Type B pancreatic cell (in vitro differentiated cells): Measurements from ENCODE around the gene IL31RA. TPM values are rescaled to one million over a fixed set of nuclear protein-coding genes. Genes with fewer than 3 reads are reported as not detected.

Source experiments
- DNase-seq: peaks from one replicate; pipeline ENCODE4 v3.0.0; 2021; ENCODE audit warnings: mixed read lengths; ENCODE audit not compliant: unreplicated experiment; ENCODE audit errors: extremely low spot score
- H3K27ac Mint-ChIP-seq: 2 replicates; pipeline ENCODE4 v1.8.0; 2021; ENCODE audit warnings: mild to moderate bottlenecking, mixed read lengths
- H3K27me3 Mint-ChIP-seq: 2 replicates; pipeline ENCODE4 v1.8.0; 2021; ENCODE audit warnings: mixed read lengths
- H3K36me3 Mint-ChIP-seq: 2 replicates; pipeline ENCODE4 v1.8.0; 2021; ENCODE audit warnings: mixed read lengths
- H3K4me1 Mint-ChIP-seq: one replicate; pipeline ENCODE4 v1.8.0; 2021; ENCODE audit warnings: mixed read lengths; ENCODE audit not compliant: unreplicated experiment
- H3K4me3 Mint-ChIP-seq: 2 replicates; pipeline ENCODE4 v1.8.0; 2021; ENCODE audit warnings: mild to moderate bottlenecking, mixed read lengths
- H3K9me3 Mint-ChIP-seq: 2 replicates; pipeline ENCODE4 v1.8.0; 2021; ENCODE audit warnings: mixed read lengths
- CTCF ChIP-seq: fragments of 200-600 bp; sonication (generic); conservative IDR thresholded peaks from 2 replicates; pipeline ENCODE4 v1.5.0; 2021; ENCODE audit warnings: antibody characterized with exemption, mild to moderate bottlenecking
- total RNA-seq: library from RNA; stranded (reverse); gene quantifications from 2 replicates; pipeline ENCODE4 v1.2.1, GENCODE V29; 2021; ENCODE audit warnings: low replicate concordance

The IL31RA gene
- total RNA-seq, 1 donor from 2014 or later, result not detected

GRCh38 chr5:55959208-55959607, 108.1 kb downstream of the IL31RA start:
- Mint-ChIP-seq H3K27ac (no peak overlapping the region), H3K27me3 (no peaks in the 10 kb centered on the region), H3K4me3 (no peak overlapping the region), H3K9me3 (no peaks in the 10 kb centered on the region), H3K4me1 (no peaks in the 10 kb centered on the region), H3K36me3 (peaks cover 19% of the 10 kb centered on the region)
- no peak for DNase-seq
- TF ChIP-seq CTCF, result no peak

- no peak for DNase-seq
- peaks cover 13% of the 10 kb centered on the region for H3K36me3 Mint-ChIP-seq
Measured at GRCh38 chr5:55960779-55961178, 109.6 kb downstream of the IL31RA start.

DNA sequence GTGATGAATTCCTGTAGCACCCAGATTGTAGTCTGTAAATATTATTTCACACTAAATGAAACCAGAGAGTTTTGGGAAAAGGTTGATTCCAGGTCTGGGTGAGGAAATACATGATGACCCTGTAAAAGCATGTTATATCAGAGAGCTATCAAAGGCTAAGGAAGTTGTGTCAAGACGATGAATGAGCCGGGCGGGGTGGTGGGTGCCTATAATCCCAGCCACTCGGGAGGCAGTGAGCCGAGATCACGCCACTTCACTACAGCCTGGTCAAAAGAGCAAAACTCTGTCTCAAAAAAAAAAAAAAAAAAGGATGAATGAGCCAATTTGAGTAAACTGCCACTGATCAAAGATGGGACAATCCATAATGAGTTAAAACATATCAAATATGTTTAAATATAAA, 114.4 kb downstream of the IL31RA start:
- no peak for TF ChIP-seq CTCF
- H3K36me3 Mint-ChIP-seq, result peaks cover 17% of the 10 kb centered on the region

More at GRCh38 chr5:55960779-55961178, 109.6 kb downstream of the IL31RA start:
- Mint-ChIP-seq H3K27ac (no peak overlapping the region), H3K9me3 (no peaks in the 10 kb centered on the region), H3K27me3 (no peaks in the 10 kb centered on the region), H3K4me1 (no peaks in the 10 kb centered on the region), H3K4me3 (no peak overlapping the region)
- TF ChIP-seq CTCF, result no peak

DNA sequence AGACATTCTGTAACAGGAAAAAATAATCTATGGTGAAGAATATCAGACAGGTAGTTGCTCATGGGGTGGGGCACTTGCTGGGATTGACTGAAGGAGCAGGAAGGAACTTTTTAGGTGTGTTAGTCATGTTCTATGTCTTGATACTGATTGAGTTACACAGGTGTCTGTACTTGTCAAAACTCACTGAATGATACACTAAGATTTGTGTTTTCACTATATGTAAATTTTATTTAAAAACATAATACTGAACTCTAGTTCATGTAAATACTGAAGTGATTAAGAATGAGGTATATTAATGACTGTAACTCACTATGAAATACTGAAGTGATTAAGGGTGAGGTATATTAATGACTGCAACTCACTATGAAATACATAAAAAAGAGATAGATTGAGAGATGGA, 115.1 kb downstream of the IL31RA start:
- Mint-ChIP-seq H3K9me3 (no peaks in the 10 kb centered on the region), H3K36me3 (peaks cover 16% of the 10 kb centered on the region), H3K4me1 (no peaks in the 10 kb centered on the region), H3K4me3 (no peak overlapping the region), H3K27ac (no peak overlapping the region), H3K27me3 (no peaks in the 10 kb centered on the region)
- DNase-seq, result no peak
- no peak for TF ChIP-seq CTCF

More for the DNA sequence above, 114.4 kb downstream of the IL31RA start:
- no peak overlapping the region for H3K4me3 Mint-ChIP-seq
- no peaks in the 10 kb centered on the region for H3K9me3 Mint-ChIP-seq
- DNase-seq, result no peak
- H3K27me3 Mint-ChIP-seq, result no peaks in the 10 kb centered on the region
- no peaks in the 10 kb centered on the region for H3K4me1 Mint-ChIP-seq
- no peak overlapping the region for H3K27ac Mint-ChIP-seq

- no peak for TF ChIP-seq CTCF
- no peak overlapping the region for H3K4me3 Mint-ChIP-seq
- H3K27ac Mint-ChIP-seq, result no peak overlapping the region
Measured at GRCh38 chr5:55969956-55970355, 118.8 kb downstream of the IL31RA start.

More at GRCh38 chr5:55969956-55970355, 118.8 kb downstream of the IL31RA start:
- DNase-seq, result no peak
- Mint-ChIP-seq H3K9me3 (no peaks in the 10 kb centered on the region), H3K36me3 (peaks cover 26% of the 10 kb centered on the region), H3K4me1 (peaks cover 7% of the 10 kb centered on the region), H3K27me3 (no peaks in the 10 kb centered on the region)

Other genes with a start within 250 kb of the IL31RA start
- 35.6 and 36.6 TPM in 2 replicates for gene SLC38A9, start 139.0 kb upstream of the IL31RA start, total RNA-seq
- gene DDX4, start 113.3 kb upstream of the IL31RA start, total RNA-seq, result not detected in 2 replicates
- 61.6 and 74.7 TPM in 2 replicates for gene IL6ST, start 143.6 kb downstream of the IL31RA start, total RNA-seq